WTC11 (cell line): ENCODE data around the gene ACVR1B. TPM values are rescaled to one million over a fixed set of nuclear protein-coding genes. Genes with fewer than 3 reads are reported as not detected.

Experiments
- ATAC-seq: fragments of 200-7000 bp; cut with Tn5 transposase; 2 replicates; pipeline ENCODE4 v1.10.0; 2021; ENCODE audit warnings: mild to moderate bottlenecking, moderate library complexity
- CTCF ChIA-PET: fragments of 300-600 bp; sonication (Branson Sonifier 250); formaldehyde crosslinking; loops from one replicate; lab custom pipeline; 2021; ENCODE audit warnings: antibody characterized with exemption; lab: Charles Lee
- POLR2A ChIA-PET: fragments of 350-600 bp; sonication (Branson Sonifier 250); formaldehyde crosslinking; loops from one replicate; lab custom pipeline; 2021; ENCODE audit warnings: antibody characterized with exemption; lab: Charles Lee
- DNase-seq: peaks from one replicate; pipeline ENCODE4 v3.0.0; 2021; ENCODE audit warnings: low spot score
- H3K27ac Mint-ChIP-seq: 2 replicates; pipeline ENCODE4 v1.8.0; 2021; ENCODE audit warnings: mixed read lengths
- H3K27me3 Mint-ChIP-seq: 2 replicates; pipeline ENCODE4 v1.8.0; 2021; ENCODE audit warnings: low read depth, mild to moderate bottlenecking, moderate library complexity, mixed read lengths
- H3K36me3 Mint-ChIP-seq: 2 replicates; pipeline ENCODE4 v1.8.0; 2021; ENCODE audit warnings: mixed read lengths
- H3K4me1 Mint-ChIP-seq: 2 replicates; pipeline ENCODE4 v1.8.0; 2022; ENCODE audit warnings: mixed read lengths
- H3K4me3 Mint-ChIP-seq: 2 replicates; pipeline ENCODE4 v1.8.0; 2021; ENCODE audit warnings: mild to moderate bottlenecking, moderate library complexity, mixed read lengths
- H3K9me3 Mint-ChIP-seq: 2 replicates; pipeline ENCODE4 v1.8.0; 2021; ENCODE audit warnings: mixed read lengths
- AFF4 ChIP-seq: sonication (generic); formaldehyde crosslinking; IDR thresholded peaks from 2 replicates; pipeline ENCODE4 v1.8.1; 2023; ENCODE audit warnings: mild to moderate bottlenecking, missing genetic modification reagents, borderline replicate concordance
- AR ChIP-seq: fragments of 250-450 bp; sonication (Bioruptor Pico); IDR thresholded peaks from 2 replicates; pipeline ENCODE4 v1.9.0; 2021; ENCODE audit warnings: mild to moderate bottlenecking
- CDX4 ChIP-seq: fragments of 250-450 bp; sonication (Bioruptor Pico); IDR thresholded peaks from 2 replicates; pipeline ENCODE4 v1.9.0; 2021; ENCODE audit warnings: moderate library complexity, mild to moderate bottlenecking, inconsistent platforms, borderline replicate concordance
- E2F4 ChIP-seq: sonication (generic); formaldehyde crosslinking; IDR thresholded peaks from 2 replicates; pipeline ENCODE4 v1.8.1; 2022; ENCODE audit warnings: low read depth, mild to moderate bottlenecking, moderate library complexity, missing genetic modification reagents, borderline replicate concordance
- ERG ChIP-seq: fragments of 250-450 bp; sonication (Bioruptor Pico); IDR thresholded peaks from 2 replicates; pipeline ENCODE4 v1.8.0; 2021; ENCODE audit warnings: mild to moderate bottlenecking
- FOXP4 ChIP-seq: sonication (generic); formaldehyde crosslinking; IDR thresholded peaks from 2 replicates; pipeline ENCODE4 v1.8.0; 2022; ENCODE audit warnings: mild to moderate bottlenecking, missing genetic modification reagents
- IRF1 ChIP-seq: sonication (generic); formaldehyde crosslinking; IDR thresholded peaks from 2 replicates; pipeline ENCODE4 v1.8.0; 2023; ENCODE audit warnings: missing genetic modification reagents
- MLX ChIP-seq: sonication (generic); formaldehyde crosslinking; IDR thresholded peaks from 2 replicates; pipeline ENCODE4 v1.8.1; 2023; ENCODE audit warnings: mild to moderate bottlenecking, missing genetic modification reagents, moderate library complexity
- SMAD3 ChIP-seq: sonication (generic); formaldehyde crosslinking; IDR thresholded peaks from 2 replicates; pipeline ENCODE4 v1.8.0; 2022; ENCODE audit warnings: missing genetic modification reagents, mild to moderate bottlenecking, borderline replicate concordance
- USF1 ChIP-seq: sonication (generic); formaldehyde crosslinking; IDR thresholded peaks from 2 replicates; pipeline ENCODE4 v1.8.0; 2022; ENCODE audit warnings: mild to moderate bottlenecking, missing genetic modification reagents
- ZNF121 ChIP-seq: sonication (generic); formaldehyde crosslinking; IDR thresholded peaks from 2 replicates; pipeline ENCODE4 v1.8.0; 2023; ENCODE audit warnings: missing genetic modification reagents
- ZNF219 ChIP-seq: sonication (generic); formaldehyde crosslinking; IDR thresholded peaks from 2 replicates; pipeline ENCODE4 v1.8.0; 2023; ENCODE audit warnings: missing genetic modification reagents, mild to moderate bottlenecking, borderline replicate concordance
- ZNF317 ChIP-seq: sonication (generic); formaldehyde crosslinking; IDR thresholded peaks from 2 replicates; pipeline ENCODE4 v1.8.1; 2023; ENCODE audit warnings: low read depth, mild to moderate bottlenecking, moderate library complexity, missing genetic modification reagents, borderline replicate concordance
- ZNF416 ChIP-seq: fragments of 250-450 bp; sonication (Bioruptor Pico); IDR thresholded peaks from 2 replicates; pipeline ENCODE4 v1.9.0; 2021; ENCODE audit warnings: mild to moderate bottlenecking, inconsistent platforms
- ZSCAN18 ChIP-seq: fragments of 250-450 bp; sonication (Bioruptor Pico); IDR thresholded peaks from 2 replicates; pipeline ENCODE4 v2.1.2; 2022; ENCODE audit warnings: mild to moderate bottlenecking, moderate library complexity
- total RNA-seq: library from RNA; stranded (reverse); gene quantifications from 3 replicates; pipeline ENCODE4 v1.2.3, GENCODE V29; 2021

The ACVR1B gene
- total RNA-seq, 1 experiment from 2014 or later = 24.1 TPM

GRCh38 chr12:51924551-51925319, 26.8 kb upstream of the ACVR1B start:
- Mint-ChIP-seq H3K4me3 (no peak overlapping the region), H3K36me3 (no peaks in the 10 kb centered on the region), H3K27ac (no peak overlapping the region), H3K9me3 (no peaks in the 10 kb centered on the region), H3K4me1 (peaks cover 26% of the 10 kb centered on the region), H3K27me3 (peaks cover 22% of the 10 kb centered on the region)
- DNase-seq (no peak), ATAC-seq (no peak)
- ChIA-PET POLR2A (no interaction called here), CTCF (interaction anchor here (0.9 to 5.2 kb wide), 8 partner anchors 12 to 101 kb away, joined by 3 to 143 read pairs (median 26); partner anchors contain the start of gene ACVRL1)
- TF ChIP-seq E2F4 (CRISPR knock-in tag) = no peak
- no peak for TF ChIP-seq USF1 (CRISPR knock-in tag)
- TF ChIP-seq ZNF317 (CRISPR knock-in tag) = no peak
- no peak for TF ChIP-seq FOXP4 (CRISPR knock-in tag)
- no peak for TF ChIP-seq CDX4 (CRISPR knock-in tag)
- no peak for TF ChIP-seq MLX (CRISPR knock-in tag)

- ChIA-PET POLR2A (no interaction called here), CTCF (interaction anchor here (1.1 to 5.2 kb wide), 3 partner anchors 13 to 31 kb away, joined by 4 to 143 read pairs (median 18); no protein-coding TSS in a partner anchor)
- Mint-ChIP-seq H3K27ac (no peak overlapping the region), H3K4me3 (no peak overlapping the region), H3K4me1 (peaks cover 23% of the 10 kb centered on the region), H3K9me3 (no peaks in the 10 kb centered on the region), H3K36me3 (no peaks in the 10 kb centered on the region), H3K27me3 (peaks cover 19% of the 10 kb centered on the region)
- DNase-seq (no peak), ATAC-seq (no peak)
- TF ChIP-seq ZNF416 (no peak), AR (CRISPR knock-in tag) (no peak), ZNF121 (CRISPR knock-in tag) (no peak), SMAD3 (CRISPR knock-in tag) (no peak), ERG (CRISPR knock-in tag) (no peak), ZNF219 (no peak), AFF4 (no peak), ZSCAN18 (CRISPR knock-in tag) (no peak), IRF1 (CRISPR knock-in tag) (no peak)
Measured at GRCh38 chr12:51925346-51926063, 26.0 kb upstream of the ACVR1B start.
